ENCODE measurements around the gene PLCD1. TPM values are rescaled to one million over a fixed set of nuclear protein-coding genes. Genes with fewer than 3 reads are reported as not detected.
A peak's percentile ranks its signal among the peaks of the same experiment; 100 is the strongest.

The PLCD1 gene
- total RNA-seq, 1 donor from 2014 or later = 16.7 TPM

- Histone ChIP-seq H3K4me2 (ENCODE audit: low read length) (no peak overlapping the region), H3K4me3 (ENCODE audit: insufficient read depth, low read depth, low read length) (no peak overlapping the region), H3K9ac (ENCODE audit: low read length) (no peak overlapping the region), H3K27ac (ENCODE audit: low read depth, low read length) (no peak overlapping the region), H3K79me2 (ENCODE audit: insufficient read depth, low read length) (no peaks in the 10 kb centered on the region), H2AFZ (ENCODE audit: low read depth, low read length) (no peak overlapping the region), H3K4me1 (ENCODE audit: insufficient read depth, low read length) (no peaks in the 10 kb centered on the region), H3K27me3 (ENCODE audit: insufficient read depth, low read length) (no peaks in the 10 kb centered on the region), H3K9me3 (ENCODE audit: insufficient read depth, low read depth, low read length) (no peaks in the 10 kb centered on the region), H3K36me3 (ENCODE audit: insufficient read depth, low read length) (no peaks in the 10 kb centered on the region), H4K20me1 (ENCODE audit: insufficient read depth, low read length) (no peaks in the 10 kb centered on the region)
- no peak for TF ChIP-seq EZH2 (IDR thresholded peaks at IDR 0.05; ENCODE audit: insufficient read depth, low read length)
- no peak for TF ChIP-seq CTCF (IDR thresholded peaks at IDR 0.05; ENCODE audit: insufficient read depth, low read depth, low read length)
- peaks cover 7% of the 10 kb centered on the region for H3K4me1 Mint-ChIP-seq (ENCODE audit: low read depth, unreplicated experiment)
- no peaks in the 10 kb centered on the region for H3K27me3 Mint-ChIP-seq (ENCODE audit: low read depth, unreplicated experiment)
- FAIRE-seq (no peak), DNase-seq (ENCODE audit: low read depth) (no peak)
- peaks cover 24% of the 10 kb centered on the region for H3K36me3 Mint-ChIP-seq (ENCODE audit: low read depth, unreplicated experiment)
- no peaks in the 10 kb centered on the region for H3K9me3 Mint-ChIP-seq (ENCODE audit: unreplicated experiment)
- no peak overlapping the region for H3K27ac Mint-ChIP-seq (ENCODE audit: unreplicated experiment)
- no peak overlapping the region for H3K4me3 Mint-ChIP-seq (ENCODE audit: unreplicated experiment)
Observed at GRCh38 chr3:37968199-37968598, 61.2 kb downstream of the PLCD1 start.

- DNase-seq (ENCODE audit: low read depth) (peak; percentile 26), FAIRE-seq (no peak)
- no peak overlapping the region for H3K4me2 ChIP-seq (ENCODE audit: low read length)
- Mint-ChIP-seq H3K36me3 (ENCODE audit: low read depth, unreplicated experiment) (peaks cover 17% of the 10 kb centered on the region), H3K27ac (ENCODE audit: unreplicated experiment) (no peak overlapping the region), H3K9me3 (ENCODE audit: unreplicated experiment) (no peaks in the 10 kb centered on the region), H3K4me1 (ENCODE audit: low read depth, unreplicated experiment) (peaks cover 12% of the 10 kb centered on the region), H3K4me3 (ENCODE audit: unreplicated experiment) (no peak overlapping the region), H3K27me3 (ENCODE audit: low read depth, unreplicated experiment) (no peaks in the 10 kb centered on the region)
- no peak overlapping the region for H2AFZ ChIP-seq (ENCODE audit: low read depth, low read length)
- no peaks in the 10 kb centered on the region for H3K79me2 ChIP-seq (ENCODE audit: insufficient read depth, low read length)
- H3K4me1 ChIP-seq (ENCODE audit: insufficient read depth, low read length) = no peaks in the 10 kb centered on the region
- H3K36me3 ChIP-seq (ENCODE audit: insufficient read depth, low read length) = no peaks in the 10 kb centered on the region
- no peaks in the 10 kb centered on the region for H3K9me3 ChIP-seq (ENCODE audit: insufficient read depth, low read depth, low read length)
- no peaks in the 10 kb centered on the region for H4K20me1 ChIP-seq (ENCODE audit: insufficient read depth, low read length)
- no peak overlapping the region for H3K9ac ChIP-seq (ENCODE audit: low read length)
- no peak overlapping the region for H3K27ac ChIP-seq (ENCODE audit: low read depth, low read length)
- no peak overlapping the region for H3K4me3 ChIP-seq (ENCODE audit: insufficient read depth, low read depth, low read length)
- TF ChIP-seq CTCF (IDR thresholded peaks at IDR 0.05; ENCODE audit: insufficient read depth, low read depth, low read length) = peak; percentile 79
- TF ChIP-seq EZH2 (IDR thresholded peaks at IDR 0.05; ENCODE audit: insufficient read depth, low read length) = no peak
- H3K27me3 ChIP-seq (ENCODE audit: insufficient read depth, low read length) = no peaks in the 10 kb centered on the region
Observed at GRCh38 chr3:37967260-37967881, 62.1 kb downstream of the PLCD1 start.

- no peak for FAIRE-seq
- TF ChIP-seq EZH2 (IDR thresholded peaks at IDR 0.05; ENCODE audit: insufficient read depth, low read length) (no peak), CTCF (IDR thresholded peaks at IDR 0.05; ENCODE audit: insufficient read depth, low read depth, low read length) (no peak)
- no peaks in the 10 kb centered on the region for H3K36me3 ChIP-seq (ENCODE audit: insufficient read depth, low read length)
- Mint-ChIP-seq H3K9me3 (ENCODE audit: unreplicated experiment) (no peaks in the 10 kb centered on the region), H3K36me3 (ENCODE audit: low read depth, unreplicated experiment) (peaks cover 13% of the 10 kb centered on the region), H3K4me3 (ENCODE audit: unreplicated experiment) (no peak overlapping the region), H3K27me3 (ENCODE audit: low read depth, unreplicated experiment) (no peaks in the 10 kb centered on the region), H3K4me1 (ENCODE audit: low read depth, unreplicated experiment) (peaks cover 15% of the 10 kb centered on the region), H3K27ac (ENCODE audit: unreplicated experiment) (peak overlapping the region; percentile 50)
- H3K9me3 ChIP-seq (ENCODE audit: insufficient read depth, low read depth, low read length) = no peaks in the 10 kb centered on the region
- no peaks in the 10 kb centered on the region for H3K79me2 ChIP-seq (ENCODE audit: insufficient read depth, low read length)
- H3K9ac ChIP-seq (ENCODE audit: low read length) = no peak overlapping the region
- H3K4me2 ChIP-seq (ENCODE audit: low read length) = no peak overlapping the region
- no peak for DNase-seq (ENCODE audit: low read depth)
- H3K4me3 ChIP-seq (ENCODE audit: insufficient read depth, low read depth, low read length) = no peak overlapping the region
- no peak overlapping the region for H3K27ac ChIP-seq (ENCODE audit: low read depth, low read length)
- H3K27me3 ChIP-seq (ENCODE audit: insufficient read depth, low read length) = no peaks in the 10 kb centered on the region
- H3K4me1 ChIP-seq (ENCODE audit: insufficient read depth, low read length) = no peaks in the 10 kb centered on the region
- H4K20me1 ChIP-seq (ENCODE audit: insufficient read depth, low read length) = no peaks in the 10 kb centered on the region
- H2AFZ ChIP-seq (ENCODE audit: low read depth, low read length) = no peak overlapping the region
Observed at GRCh38 chr3:37964716-37965115, 64.7 kb downstream of the PLCD1 start.
